Measurements from ENCODE around the gene SLC18A2. TPM values are rescaled to one million over a fixed set of nuclear protein-coding genes. Genes with fewer than 3 reads are reported as not detected.

The SLC18A2 gene
- polyA plus RNA-seq, 2 of the 4 experiments (the other 2 are of a cell fraction): 0.03 to 0.09 TPM

GRCh38 chr10:117322260-117322659 is 81.3 kb downstream of the SLC18A2 start (continued):
- no peak for TF ChIP-seq REST (IDR thresholded peaks at IDR 0.05)
- no peak for TF ChIP-seq CHD4 (IDR thresholded peaks at IDR 0.05; ENCODE audit: borderline replicate concordance)
- TF ChIP-seq MAZ (IDR thresholded peaks at IDR 0.05; ENCODE audit: borderline replicate concordance, low read depth, low read length): no peak
- no peak for TF ChIP-seq ELK1 (IDR thresholded peaks at IDR 0.05; ENCODE audit: low read depth, low read length)
- no peak for TF ChIP-seq EP300 (IDR thresholded peaks at IDR 0.05)
- no peak for TF ChIP-seq MAX (IDR thresholded peaks at IDR 0.05)
- TF ChIP-seq TP53 (CRISPR knock-in tag; IDR thresholded peaks at IDR 0.05): no peak
- TF ChIP-seq GATA3 (IDR thresholded peaks at IDR 0.05; ENCODE audit: borderline replicate concordance): no peak

GRCh38 chr10:117324367-117324766 is 83.5 kb downstream of the SLC18A2 start:
- POLR2A ChIA-PET: interaction anchor here (0.9 kb wide), 1 partner anchor 53 kb away, joined by 3 read pairs; no protein-coding TSS in a partner anchor
- no peak for FAIRE-seq

GRCh38 chr10:117327262-117327661 is 86.3 kb downstream of the SLC18A2 start:
- no peak overlapping the region for H3K27ac ChIP-seq
- ATAC-seq: no peak
- H3K9me3 ChIP-seq: no peaks in the 10 kb centered on the region
- H3K4me1 ChIP-seq: peaks cover 37% of the 10 kb centered on the region; the same call in 2 of the 3 replicates
- no peak for FAIRE-seq
- no peak overlapping the region for H3K4me2 ChIP-seq
- TF ChIP-seq HOXB13 (CRISPR knock-in tag; IDR thresholded peaks at IDR 0.05; ENCODE audit: low read depth) (no peak), USF2 (IDR thresholded peaks at IDR 0.05) (no peak), FOXS1 (CRISPR knock-in tag; IDR thresholded peaks at IDR 0.05) (no peak), CEBPB (IDR thresholded peaks at IDR 0.05) (no peak), FOSB (CRISPR knock-in tag; IDR thresholded peaks at IDR 0.05) (no peak), EHMT2 (IDR thresholded peaks at IDR 0.05; ENCODE audit: low read depth) (no peak), HMGXB4 (CRISPR knock-in tag; IDR thresholded peaks at IDR 0.05; ENCODE audit: borderline replicate concordance) (no peak), E2F6 (IDR thresholded peaks at IDR 0.05; ENCODE audit: borderline replicate concordance, low read depth) (no peak), ELK1 (IDR thresholded peaks at IDR 0.05; ENCODE audit: low read depth, low read length) (no peak), MAX (IDR thresholded peaks at IDR 0.05) (no peak), RCOR1 (IDR thresholded peaks at IDR 0.05; ENCODE audit: low read depth, low read length) (no peak)
- DNase-seq (ENCODE audit: low read depth in 1 of 2, low spot score in 1 of 2): no peak
- POLR2A ChIA-PET: no interaction called here
- no peak overlapping the region for H3K4me3 ChIP-seq
- CTCF ChIA-PET: interaction anchor here (0.8 to 2.7 kb wide), 4 partner anchors 12 to 111 kb away, joined by 3 to 21 read pairs (median 4); no protein-coding TSS in a partner anchor

More at GRCh38 chr10:117324367-117324766, 83.5 kb downstream of the SLC18A2 start:
- H3K4me2 ChIP-seq: no peak overlapping the region
- H3K9me3 ChIP-seq: no peaks in the 10 kb centered on the region
- no peak for DNase-seq (ENCODE audit: low read depth in 1 of 2, low spot score in 1 of 2)
- WGBS (ENCODE audit: missing lambda C conversion rate): 89% methylated on average over 2 of the region's 2 CpGs
- no peak overlapping the region for H3K27ac ChIP-seq
- TF ChIP-seq FOSB (CRISPR knock-in tag; IDR thresholded peaks at IDR 0.05) (no peak), POLR2AphosphoS2 (conservative IDR thresholded peaks at IDR 0.05; ENCODE audit: low read length) (no peak), MAFK (IDR thresholded peaks at IDR 0.05; ENCODE audit: partially characterized antibody) (peak; percentile 72)
- H3K4me3 ChIP-seq: no peak overlapping the region
- CTCF ChIA-PET: interaction anchor here (2.0 to 3.9 kb wide), 2 partner anchors 10 to 107 kb away, joined by 5 to 54 read pairs; no protein-coding TSS in a partner anchor
- H3K4me1 ChIP-seq: peaks cover 54% of the 10 kb centered on the region
- ATAC-seq: no peak

Data from A549 (cell line).